WI38 (cell line): Measurements from ENCODE around the gene RAPGEF2.
A peak's percentile ranks its signal among the peaks of the same experiment; 100 is the strongest.

ENCODE experiments used
- H3K4me3 ChIP-seq: 2 replicates; pipeline ENCODE4 v1.5.1; 2011; ENCODE audit warnings: low read depth, mild to moderate bottlenecking, control low read depth, low read length
- TF ChIP-seq, protein P1 (sequence below): IDR thresholded peaks from 2 replicates; pipeline ENCODE4 v1.5.1; 2012; ENCODE audit warnings: low read depth, mild to moderate bottlenecking, control low read depth, low read length

RAPGEF2 gene

GRCh38 chr4:159103384-159103990 lies 608 bp downstream of the RAPGEF2 start:
- peak overlapping the region; percentile 87 for H3K4me3 ChIP-seq
- TF ChIP-seq, protein P1, sequence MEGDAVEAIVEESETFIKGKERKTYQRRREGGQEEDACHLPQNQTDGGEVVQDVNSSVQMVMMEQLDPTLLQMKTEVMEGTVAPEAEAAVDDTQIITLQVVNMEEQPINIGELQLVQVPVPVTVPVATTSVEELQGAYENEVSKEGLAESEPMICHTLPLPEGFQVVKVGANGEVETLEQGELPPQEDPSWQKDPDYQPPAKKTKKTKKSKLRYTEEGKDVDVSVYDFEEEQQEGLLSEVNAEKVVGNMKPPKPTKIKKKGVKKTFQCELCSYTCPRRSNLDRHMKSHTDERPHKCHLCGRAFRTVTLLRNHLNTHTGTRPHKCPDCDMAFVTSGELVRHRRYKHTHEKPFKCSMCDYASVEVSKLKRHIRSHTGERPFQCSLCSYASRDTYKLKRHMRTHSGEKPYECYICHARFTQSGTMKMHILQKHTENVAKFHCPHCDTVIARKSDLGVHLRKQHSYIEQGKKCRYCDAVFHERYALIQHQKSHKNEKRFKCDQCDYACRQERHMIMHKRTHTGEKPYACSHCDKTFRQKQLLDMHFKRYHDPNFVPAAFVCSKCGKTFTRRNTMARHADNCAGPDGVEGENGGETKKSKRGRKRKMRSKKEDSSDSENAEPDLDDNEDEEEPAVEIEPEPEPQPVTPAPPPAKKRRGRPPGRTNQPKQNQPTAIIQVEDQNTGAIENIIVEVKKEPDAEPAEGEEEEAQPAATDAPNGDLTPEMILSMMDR: no peak

- TF ChIP-seq, protein P1: no peak
- peak overlapping the region; percentile 87 for H3K4me3 ChIP-seq
Observed at GRCh38 chr4:159104694-159105414, 2.0 kb downstream of the RAPGEF2 start.

GRCh38 chr4:159105761-159106243 lies 2.9 kb downstream of the RAPGEF2 start:
- H3K4me3 ChIP-seq: peak overlapping the region; percentile 87
- TF ChIP-seq, protein P1: no peak

GRCh38 chr4:159106636-159107035 lies 3.8 kb downstream of the RAPGEF2 start:
- TF ChIP-seq, protein P1: no peak
- no peak overlapping the region for H3K4me3 ChIP-seq

GRCh38 chr4:159107203-159107925 lies 4.5 kb downstream of the RAPGEF2 start:
- no peak overlapping the region for H3K4me3 ChIP-seq
- TF ChIP-seq, protein P1: no peak

DNA sequence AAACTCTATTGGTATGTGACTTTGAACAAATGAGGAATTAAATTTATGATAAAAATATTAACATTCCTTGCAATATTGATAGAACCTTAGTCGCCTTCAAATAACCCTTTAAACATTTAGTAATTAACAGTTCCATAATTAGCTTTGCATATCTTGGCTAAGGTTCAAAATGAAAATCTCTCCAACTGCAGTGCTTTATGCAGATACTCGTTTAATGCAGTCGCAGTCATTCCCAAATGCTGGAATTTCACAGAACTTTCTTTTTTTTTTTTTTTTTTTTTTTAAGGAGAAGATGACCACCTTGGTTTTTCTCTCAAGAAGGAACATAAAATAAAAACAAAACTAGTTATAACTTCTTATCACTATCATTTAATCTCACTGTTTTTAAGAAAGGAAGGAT lies 5.2 kb downstream of the RAPGEF2 start:
- H3K4me3 ChIP-seq: no peak overlapping the region
- TF ChIP-seq, protein P1: no peak
